Endothelial cell of umbilical vein (primary cell): ENCODE data around the gene SERPINB13. TPM values are rescaled to one million over a fixed set of nuclear protein-coding genes. Genes with fewer than 3 reads are reported as not detected.

Experiments used
- BruUV-seq: library from RNA; stranded (reverse); fragments of 400-500 nt; replicated peaks from 2 replicates; lab custom pipeline; 2021; lab: Mats Ljungman, UMichigan
- CTCF ChIA-PET: fragments of 300-600, 350-600 bp; sonication (Branson Sonifier 250); formaldehyde crosslinking; loops from one replicate; lab custom pipeline; 2021; ENCODE audit warnings: antibody characterized with exemption, inconsistent platforms; lab: Charles Lee
- POLR2A ChIA-PET: fragments of 300-600, 350-600 bp; sonication (Branson Sonifier 250); formaldehyde crosslinking; loops from one replicate; lab custom pipeline; 2021; ENCODE audit warnings: antibody characterized with exemption, inconsistent platforms; lab: Charles Lee
- DNase-seq: peaks from one replicate; pipeline ENCODE4 v3.0.0-alpha.2; 2011; ENCODE audit warnings: low read depth, low spot score
- FAIRE-seq: peaks from 2 replicates; lab custom pipeline; 2011; peaks lifted over from hg19 to GRCh38; lab: Jason Lieb, UNC
- H2AFZ ChIP-seq: 2 replicates; pipeline ENCODE4 v1.6.0; 2012; ENCODE audit warnings: low read depth, low read length, control low read depth, inconsistent platforms
- H3K27ac ChIP-seq: 2 replicates; pipeline ENCODE4 v1.5.1; 2011; ENCODE audit warnings: low read depth, mild to moderate bottlenecking, control low read depth, low read length, moderate library complexity; ENCODE audit not compliant: insufficient read depth
- H3K27me3 ChIP-seq, 2 experiments: 2 replicates each; pipeline versions ENCODE4 v1.6.0 to v1.6.1; 2011; ENCODE audit warnings: low read length in 2 of 2, mixed read lengths in 1 of 2; ENCODE audit not compliant: control insufficient read depth in 2 of 2, insufficient read depth in 2 of 2
- H3K36me3 ChIP-seq, 2 experiments: 2 replicates in 1 of 2; 3 replicates in 1 of 2; pipeline ENCODE4 v1.5.1; 2011; ENCODE audit warnings: low read length in 2 of 2, mild to moderate bottlenecking in 1 of 2, moderate library complexity in 1 of 2; ENCODE audit not compliant: control insufficient read depth in 2 of 2, insufficient read depth in 2 of 2; ENCODE audit errors: extremely low read depth in 1 of 2
- H3K4me1 ChIP-seq: 3 replicates; pipeline ENCODE4 v1.5.1; 2011; ENCODE audit warnings: mild to moderate bottlenecking, low read length; ENCODE audit not compliant: control insufficient read depth, insufficient read depth; ENCODE audit errors: extremely low read depth
- H3K4me2 ChIP-seq: 2 replicates; pipeline ENCODE4 v1.6.1; 2011; ENCODE audit warnings: low read length, control low read depth, mixed read lengths; ENCODE audit not compliant: insufficient read depth
- H3K4me3 ChIP-seq, 3 experiments: fragments of 200-600 bp in 1 of 3; sonication (generic), shearing (Covaris generic) in 1 of 3; replicated peaks in 1 of 3; 2 replicates each; pipeline ENCODE4 v1.5.1; 2011 to 2016; ENCODE audit warnings: control low read depth in 3 of 3, low read length in 3 of 3, mild to moderate bottlenecking in 2 of 3, inconsistent platforms in 1 of 3, low read depth in 1 of 3, moderate library complexity in 1 of 3; ENCODE audit not compliant: insufficient read depth in 1 of 3
- H3K79me2 ChIP-seq: 2 replicates; pipeline ENCODE4 v1.6.0; 2012; ENCODE audit warnings: low read length, inconsistent platforms; ENCODE audit not compliant: control insufficient read depth, insufficient read depth
- H3K9ac ChIP-seq: replicated peaks from 2 replicates; pipeline ENCODE3; 2011; ENCODE audit warnings: low read length, control low read depth; ENCODE audit not compliant: insufficient read depth; ENCODE audit errors: extremely low read depth
- H3K9me1 ChIP-seq: replicated peaks from 3 replicates; pipeline ENCODE4 v1.6.0; 2011; ENCODE audit warnings: mild to moderate bottlenecking, low read length; ENCODE audit not compliant: control insufficient read depth, insufficient read depth; ENCODE audit errors: extremely low read depth
- H3K9me3 ChIP-seq: replicated peaks from 2 replicates; pipeline ENCODE4 v1.5.1; 2012; ENCODE audit warnings: low read length, inconsistent platforms; ENCODE audit not compliant: control insufficient read depth, insufficient read depth
- H4K20me1 ChIP-seq: replicated peaks from 2 replicates; pipeline ENCODE3; 2011; ENCODE audit warnings: mild to moderate bottlenecking, low read length; ENCODE audit not compliant: control insufficient read depth, insufficient read depth; ENCODE audit errors: extremely low read depth
- EZH2 ChIP-seq: IDR thresholded peaks from 2 replicates; pipeline ENCODE4 v1.6.1; 2012; ENCODE audit warnings: borderline replicate concordance, low read depth, mild to moderate bottlenecking, moderate library complexity, low read length, inconsistent platforms; ENCODE audit not compliant: severe bottlenecking
- FOS ChIP-seq: IDR thresholded peaks from 2 replicates; pipeline ENCODE4 v1.6.1; 2011; ENCODE audit warnings: mild to moderate bottlenecking, low read length, moderate library complexity, borderline replicate concordance; ENCODE audit not compliant: insufficient read depth
- GATA2 ChIP-seq: IDR thresholded peaks from 2 replicates; pipeline ENCODE4 v1.7.0; 2011; ENCODE audit warnings: low read depth, mild to moderate bottlenecking, moderate library complexity, mixed read lengths, low read length; ENCODE audit not compliant: insufficient read length, insufficient read depth
- JUN ChIP-seq: IDR thresholded peaks from 2 replicates; pipeline ENCODE4 v1.6.1; 2011; ENCODE audit warnings: borderline replicate concordance, low read depth; ENCODE audit not compliant: insufficient read length, insufficient read depth
- MYC ChIP-seq: IDR thresholded peaks from one replicate; pipeline ENCODE4 v1.6.1; 2011; ENCODE audit warnings: mild to moderate bottlenecking, low read depth, low read length
- POLR2A ChIP-seq: IDR thresholded peaks from 2 replicates; pipeline ENCODE4 v1.6.1; 2012; ENCODE audit warnings: low read depth, mild to moderate bottlenecking, control low read depth, low read length
- POLR2AphosphoS5 ChIP-seq: IDR thresholded peaks from 2 replicates; pipeline ENCODE4 v1.6.1; 2012; ENCODE audit warnings: low read depth, mild to moderate bottlenecking, control low read depth, low read length, moderate library complexity; ENCODE audit not compliant: insufficient read depth
- dilution Hi-C: fragments of 300-500 bp; cut with MboI; formaldehyde crosslinking; loops from one replicate; pipeline ENCODE4 v1.15.0; 2019; ENCODE audit warnings: low sequenced_read_pairs; ENCODE audit not compliant: extremely low pct_ligation_motif_present
- intact Hi-C: fragments of 100-400 bp; cut with micrococcal nuclease; formaldehyde crosslinking; loops from one replicate; pipeline ENCODE4 v1.10.0; 2022
- polyA plus RNA-seq, 4 experiments: library from polyadenylated mRNA; depleted of rRNA in 3 of 4; stranded (reverse) in 3 of 4; unstranded in 1 of 4; fragments of >200 nt; gene quantifications; 2 replicates each; pipeline versions ENCODE4 v1.2.1 to v1.2.3, GENCODE V29; 2011 to 2012; ENCODE audit warnings: missing spikeins in 1 of 4
- total RNA-seq: library from RNA; stranded (reverse); gene quantifications from 2 replicates; pipeline ENCODE4 v1.2.3, GENCODE V29; 2021
- TF ChIP-seq, protein P1 (sequence below): IDR thresholded peaks from 2 replicates; pipeline ENCODE4 v1.6.1; 2011; ENCODE audit not compliant: insufficient read depth, insufficient read length
- TF ChIP-seq, protein P2 (sequence below), 2 donors: IDR thresholded peaks; 1 replicate in 1 of 2; 2 replicates in 1 of 2; pipeline ENCODE4 v1.5.1; 2011; ENCODE audit warnings: low read length in 2 of 2, mild to moderate bottlenecking in 2 of 2, moderate library complexity in 2 of 2, control low read depth in 1 of 2, inconsistent platforms in 1 of 2, low read depth in 1 of 2; ENCODE audit not compliant: insufficient read depth in 1 of 2; ENCODE audit errors: extremely low read depth in 1 of 2

SERPINB13 gene
- total and polyA plus RNA-seq, 2 donors (not counting 3 experiments of a cell fraction or from before 2014, with no cell fraction given) = not detected

DNA sequence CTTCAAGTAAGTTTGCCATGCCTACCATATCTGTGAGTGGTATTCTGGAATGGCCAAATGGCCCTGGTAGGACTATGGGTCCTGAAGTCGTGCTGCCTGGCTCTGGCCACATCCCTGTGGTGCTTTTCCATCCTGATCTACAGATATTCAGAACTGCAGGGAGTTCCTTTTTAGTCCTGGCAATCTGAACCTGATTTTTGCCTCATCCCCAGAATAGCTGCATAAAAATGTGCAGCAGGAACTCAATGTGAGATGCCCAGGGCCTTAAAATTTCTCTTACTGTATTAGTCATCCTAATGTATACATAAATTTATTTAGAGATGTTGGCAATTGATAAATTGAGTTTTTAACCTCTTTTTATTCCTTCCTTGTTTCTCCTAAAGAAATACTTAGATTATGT, 5.3 kb downstream of the SERPINB13 start:
- Histone ChIP-seq H4K20me1 (no peaks in the 10 kb centered on the region), H3K79me2 (no peaks in the 10 kb centered on the region), H3K9me1 (no peaks in the 10 kb centered on the region), H3K4me1 (no peaks in the 10 kb centered on the region), H2AFZ (no peak overlapping the region), H3K9ac (no peak overlapping the region), H3K27me3 (no peaks in the 10 kb centered on the region), H3K4me3 (no peak overlapping the region), H3K9me3 (no peaks in the 10 kb centered on the region), H3K27ac (no peak overlapping the region), H3K4me2 (no peak overlapping the region), H3K36me3 (no peaks in the 10 kb centered on the region)
- ChIA-PET POLR2A (no interaction called here), CTCF (no interaction called here)
- DNase-seq (no peak), FAIRE-seq (no peak)
- dilution Hi-C loops = no loop called here
- intact Hi-C loops = no loop called here
- BruUV-seq = no TSS peak
- TF ChIP-seq POLR2A (no peak), FOS (no peak), MYC (no peak)
- TF ChIP-seq, protein P1, sequence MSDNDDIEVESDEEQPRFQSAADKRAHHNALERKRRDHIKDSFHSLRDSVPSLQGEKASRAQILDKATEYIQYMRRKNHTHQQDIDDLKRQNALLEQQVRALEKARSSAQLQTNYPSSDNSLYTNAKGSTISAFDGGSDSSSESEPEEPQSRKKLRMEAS = no peak

DNA sequence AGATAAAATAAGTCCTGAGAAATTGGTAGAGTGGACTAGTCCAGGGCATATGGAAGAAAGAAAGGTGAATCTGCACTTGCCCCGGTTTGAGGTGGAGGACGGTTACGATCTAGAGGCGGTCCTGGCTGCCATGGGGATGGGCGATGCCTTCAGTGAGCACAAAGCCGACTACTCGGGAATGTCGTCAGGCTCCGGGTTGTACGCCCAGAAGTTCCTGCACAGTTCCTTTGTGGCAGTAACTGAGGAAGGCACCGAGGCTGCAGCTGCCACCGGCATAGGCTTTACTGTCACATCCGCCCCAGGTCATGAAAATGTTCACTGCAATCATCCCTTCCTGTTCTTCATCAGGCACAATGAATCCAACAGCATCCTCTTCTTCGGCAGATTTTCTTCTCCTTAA, 9.8 kb downstream of the SERPINB13 start:
- POLR2A ChIA-PET = no interaction called here
- DNase-seq = no peak
- dilution Hi-C loops = no loop called here
- no TSS peak for BruUV-seq
- CTCF ChIA-PET = no interaction called here
- Histone ChIP-seq H3K79me2 (no peaks in the 10 kb centered on the region), H3K4me1 (no peaks in the 10 kb centered on the region), H3K4me2 (no peak overlapping the region), H4K20me1 (no peaks in the 10 kb centered on the region), H3K9me3 (no peaks in the 10 kb centered on the region), H3K4me3 (no peak overlapping the region), H2AFZ (no peak overlapping the region), H3K9me1 (no peaks in the 10 kb centered on the region), H3K27ac (no peak overlapping the region), H3K27me3 (no peaks in the 10 kb centered on the region), H3K9ac (no peak overlapping the region), H3K36me3 (no peaks in the 10 kb centered on the region)
- FAIRE-seq = no peak
- intact Hi-C loops = no loop called here
- TF ChIP-seq FOS (no peak), JUN (no peak), POLR2AphosphoS5 (no peak), EZH2 (no peak), MYC (no peak), POLR2A (no peak), GATA2 (no peak)
- TF ChIP-seq, protein P1 = no peak
- TF ChIP-seq, protein P2, sequence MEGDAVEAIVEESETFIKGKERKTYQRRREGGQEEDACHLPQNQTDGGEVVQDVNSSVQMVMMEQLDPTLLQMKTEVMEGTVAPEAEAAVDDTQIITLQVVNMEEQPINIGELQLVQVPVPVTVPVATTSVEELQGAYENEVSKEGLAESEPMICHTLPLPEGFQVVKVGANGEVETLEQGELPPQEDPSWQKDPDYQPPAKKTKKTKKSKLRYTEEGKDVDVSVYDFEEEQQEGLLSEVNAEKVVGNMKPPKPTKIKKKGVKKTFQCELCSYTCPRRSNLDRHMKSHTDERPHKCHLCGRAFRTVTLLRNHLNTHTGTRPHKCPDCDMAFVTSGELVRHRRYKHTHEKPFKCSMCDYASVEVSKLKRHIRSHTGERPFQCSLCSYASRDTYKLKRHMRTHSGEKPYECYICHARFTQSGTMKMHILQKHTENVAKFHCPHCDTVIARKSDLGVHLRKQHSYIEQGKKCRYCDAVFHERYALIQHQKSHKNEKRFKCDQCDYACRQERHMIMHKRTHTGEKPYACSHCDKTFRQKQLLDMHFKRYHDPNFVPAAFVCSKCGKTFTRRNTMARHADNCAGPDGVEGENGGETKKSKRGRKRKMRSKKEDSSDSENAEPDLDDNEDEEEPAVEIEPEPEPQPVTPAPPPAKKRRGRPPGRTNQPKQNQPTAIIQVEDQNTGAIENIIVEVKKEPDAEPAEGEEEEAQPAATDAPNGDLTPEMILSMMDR (IDR thresholded peaks at IDR 0.05; ENCODE audit: extremely low read depth in 1 of 2, insufficient read depth in 1 of 2, low read depth in 1 of 2, low read length in 2 of 2) = no peak
